Sigmoid colon (tissue), 7 donors: ENCODE data around the gene MEDAG. TPM values are rescaled to one million over a fixed set of nuclear protein-coding genes. Genes with fewer than 3 reads are reported as not detected.
A peak's percentile ranks its signal among the peaks of the same experiment; 100 is the strongest.

Source experiments
- DNase-seq: peaks from one replicate; pipeline ENCODE4 v3.0.0-alpha.2; 2019
- H3K27ac ChIP-seq, 4 donors: fragments of 200-600 bp; sonication (generic); one replicate each; pipeline ENCODE4 v1.5.1; 2016 to 2019; ENCODE audit warnings: mild to moderate bottlenecking in 1 of 4
- H3K27me3 ChIP-seq, 3 donors: fragments of 200-600 bp; sonication (generic); one replicate each; pipeline ENCODE4 v1.5.1; 2019; ENCODE audit warnings: mild to moderate bottlenecking in 1 of 3
- H3K36me3 ChIP-seq, 4 donors: fragments of 200-600 bp; sonication (generic); one replicate each; pipeline ENCODE4 v1.5.1; 2016 to 2019
- H3K4me1 ChIP-seq, 4 donors: fragments of 200-600 bp; sonication (generic); one replicate each; pipeline ENCODE4 v1.5.1; 2017 to 2019
- H3K4me3 ChIP-seq, 4 donors: fragments of 200-600 bp; sonication (generic); one replicate each; pipeline ENCODE4 v1.5.1; 2017 to 2019; ENCODE audit warnings: mild to moderate bottlenecking in 2 of 4, moderate library complexity in 1 of 4
- H3K9me3 ChIP-seq, 4 donors: fragments of 200-600 bp in 3 of 4; sonication (generic) in 3 of 4; one replicate each; pipeline versions ENCODE4 v1.5.1 to v1.6.1; 2013 to 2019
- EP300 ChIP-seq, 4 donors: sonication (generic); formaldehyde crosslinking; IDR thresholded peaks; one replicate each; pipeline ENCODE4 v1.6.1; 2017; ENCODE audit warnings: antibody characterized with exemption in 4 of 4
- POLR2A ChIP-seq, 2 donors: fragments of 450-650 bp; IDR thresholded peaks; one replicate each; pipeline ENCODE4 v1.6.1; 2016; ENCODE audit warnings: antibody characterized with exemption in 2 of 2, mild to moderate bottlenecking in 2 of 2, moderate library complexity in 2 of 2
- POLR2AphosphoS5 ChIP-seq, 4 donors: sonication (generic); formaldehyde crosslinking; IDR thresholded peaks; one replicate each; pipeline ENCODE4 v1.6.1; 2017; ENCODE audit warnings: antibody characterized with exemption in 4 of 4
- WGBS, 2 donors: extraction: QIAGEN DNeasy Blood & Tissue Kit; methylation state at CpG; one replicate each; pipeline ENCODE4 v1.1.7; 2013; 5-methylcytosine and 5-hydroxymethylcytosine counted together
- intact Hi-C: fragments of 100-400 bp; cut with DNase I; formaldehyde crosslinking; loops from one replicate; pipeline ENCODE4 v1.15.1; 2023
- polyA plus RNA-seq, 3 donors: library from polyadenylated mRNA; stranded (reverse); fragments of 200-250 nt; gene quantifications; one replicate each; pipeline ENCODE4 v1.2.3, GENCODE V29; 2013
- total RNA-seq, 4 donors: library from RNA; depleted of rRNA; stranded (reverse); fragments of >200 nt; gene quantifications; one replicate each; pipeline ENCODE4 v1.1.0, GENCODE V29; 2016
- TF ChIP-seq, protein P1 (sequence below), 4 experiments: fragments of 450-650 bp in 3 of 4; fragments of 200-600 bp in 1 of 4; IDR thresholded peaks; one replicate each; pipeline ENCODE4 v1.5.1; 2016 to 2019; ENCODE audit warnings: antibody characterized with exemption in 4 of 4, mild to moderate bottlenecking in 3 of 4, moderate library complexity in 2 of 4
- donor health status: healthy with polysubstance abuse.
- donor health status: Bipolar disorder and iron deficiency.
- donor health status: healthy.

MEDAG gene
- total and polyA plus RNA-seq, 7 donors: 1.4 to 42.1 (median 16.3) TPM

DNA sequence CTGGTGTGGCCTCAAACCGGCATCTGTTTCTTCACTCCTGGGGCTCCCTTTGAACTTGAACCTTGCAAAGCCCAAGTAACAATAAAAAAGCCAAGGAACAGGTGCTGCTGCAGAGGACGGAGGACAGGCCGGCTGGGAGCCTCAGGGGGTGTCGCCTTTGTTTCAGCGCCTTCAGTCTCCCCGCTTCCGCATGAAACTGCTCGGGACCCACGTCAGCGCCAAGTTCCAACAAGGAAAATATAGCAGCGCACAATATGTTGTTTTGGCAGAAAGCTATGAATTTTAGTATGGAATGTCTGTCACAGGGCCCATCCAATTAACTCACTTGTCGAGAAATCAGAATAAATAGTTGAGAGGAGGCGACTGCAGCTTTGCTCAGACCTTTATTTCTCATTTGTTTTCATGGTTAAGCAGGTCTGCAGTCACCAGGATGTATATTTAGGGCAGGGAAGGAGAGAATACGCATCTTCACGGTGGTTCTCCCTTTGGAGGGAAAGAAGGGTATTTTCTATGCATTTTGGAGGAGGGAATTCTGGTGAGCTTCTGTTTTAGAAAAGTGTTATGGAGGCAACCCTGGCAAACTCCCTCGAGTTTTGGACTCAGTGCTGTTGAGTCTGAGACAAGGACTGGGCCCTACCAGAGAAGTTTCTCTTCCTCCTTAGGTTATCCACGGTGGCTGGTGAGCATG is 34.3 kb upstream of the MEDAG start:
- H3K9me3 ChIP-seq: no peaks in the 10 kb centered on the region

DNA sequence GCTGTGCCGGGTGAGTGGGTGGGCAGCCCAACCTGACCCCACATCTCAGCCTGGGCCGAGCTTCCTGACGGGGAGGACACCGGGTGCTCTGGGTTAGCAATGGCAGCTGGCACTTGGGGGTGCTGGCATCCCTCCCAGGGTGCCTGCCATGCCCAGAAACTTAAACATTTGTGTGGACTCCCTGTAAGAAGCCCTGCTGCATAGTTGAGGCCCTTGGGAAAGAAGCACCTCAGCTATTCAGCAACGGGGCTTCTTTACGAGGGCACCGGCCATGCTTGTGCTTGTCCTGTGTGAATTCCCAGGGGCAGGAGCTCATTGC is 33.8 kb upstream of the MEDAG start:
- Histone ChIP-seq H3K27ac (peak overlapping the region; percentile 41 to 87 (median 72)), H3K27me3 (no peaks in the 10 kb centered on the region), H3K36me3 (no peaks in the 10 kb centered on the region), H3K9me3 (no peaks in the 10 kb centered on the region), H3K4me1 (peaks cover 0 to 61% (median 40%) of the 10 kb centered on the region in 4 donors), H3K4me3 (no peak overlapping the region)
- WGBS, 2 donors: 83 to 88% methylated on average over 7 of the region's 7 CpGs
- TF ChIP-seq POLR2A (IDR thresholded peaks at IDR 0.05) (no peak), EP300 (IDR thresholded peaks at IDR 0.05) (no peak), POLR2AphosphoS5 (IDR thresholded peaks at IDR 0.05) (no peak)
- TF ChIP-seq, protein P1, sequence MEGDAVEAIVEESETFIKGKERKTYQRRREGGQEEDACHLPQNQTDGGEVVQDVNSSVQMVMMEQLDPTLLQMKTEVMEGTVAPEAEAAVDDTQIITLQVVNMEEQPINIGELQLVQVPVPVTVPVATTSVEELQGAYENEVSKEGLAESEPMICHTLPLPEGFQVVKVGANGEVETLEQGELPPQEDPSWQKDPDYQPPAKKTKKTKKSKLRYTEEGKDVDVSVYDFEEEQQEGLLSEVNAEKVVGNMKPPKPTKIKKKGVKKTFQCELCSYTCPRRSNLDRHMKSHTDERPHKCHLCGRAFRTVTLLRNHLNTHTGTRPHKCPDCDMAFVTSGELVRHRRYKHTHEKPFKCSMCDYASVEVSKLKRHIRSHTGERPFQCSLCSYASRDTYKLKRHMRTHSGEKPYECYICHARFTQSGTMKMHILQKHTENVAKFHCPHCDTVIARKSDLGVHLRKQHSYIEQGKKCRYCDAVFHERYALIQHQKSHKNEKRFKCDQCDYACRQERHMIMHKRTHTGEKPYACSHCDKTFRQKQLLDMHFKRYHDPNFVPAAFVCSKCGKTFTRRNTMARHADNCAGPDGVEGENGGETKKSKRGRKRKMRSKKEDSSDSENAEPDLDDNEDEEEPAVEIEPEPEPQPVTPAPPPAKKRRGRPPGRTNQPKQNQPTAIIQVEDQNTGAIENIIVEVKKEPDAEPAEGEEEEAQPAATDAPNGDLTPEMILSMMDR (IDR thresholded peaks at IDR 0.05): no peak
- DNase-seq: no peak
- intact Hi-C loops: loop anchor here (10.0 kb wide), 1 partner anchor 293 kb away; the partner anchor contains the start of gene HSPH1

More for the DNA sequence above, 34.3 kb upstream of the MEDAG start:
- no peaks in the 10 kb centered on the region for H3K36me3 ChIP-seq
- no peak overlapping the region for H3K4me3 ChIP-seq
- intact Hi-C loops: loop anchor here (10.0 kb wide), 1 partner anchor 293 kb away; the partner anchor contains the start of gene HSPH1
- 87 to 92% methylated on average over 17 of the region's 17 CpGs for WGBS, 2 donors
- TF ChIP-seq EP300 (IDR thresholded peaks at IDR 0.05): no peak
- TF ChIP-seq, protein P1 (IDR thresholded peaks at IDR 0.05): no peak
- no peak for TF ChIP-seq POLR2AphosphoS5 (IDR thresholded peaks at IDR 0.05)
- no peak for TF ChIP-seq POLR2A (IDR thresholded peaks at IDR 0.05)
- H3K27ac ChIP-seq: peak overlapping the region; percentile 70 to 87 (median 84)
- no peaks in the 10 kb centered on the region for H3K27me3 ChIP-seq
- DNase-seq: no peak
- peaks cover 0 to 66% (median 40%) of the 10 kb centered on the region in 4 donors for H3K4me1 ChIP-seq

DNA sequence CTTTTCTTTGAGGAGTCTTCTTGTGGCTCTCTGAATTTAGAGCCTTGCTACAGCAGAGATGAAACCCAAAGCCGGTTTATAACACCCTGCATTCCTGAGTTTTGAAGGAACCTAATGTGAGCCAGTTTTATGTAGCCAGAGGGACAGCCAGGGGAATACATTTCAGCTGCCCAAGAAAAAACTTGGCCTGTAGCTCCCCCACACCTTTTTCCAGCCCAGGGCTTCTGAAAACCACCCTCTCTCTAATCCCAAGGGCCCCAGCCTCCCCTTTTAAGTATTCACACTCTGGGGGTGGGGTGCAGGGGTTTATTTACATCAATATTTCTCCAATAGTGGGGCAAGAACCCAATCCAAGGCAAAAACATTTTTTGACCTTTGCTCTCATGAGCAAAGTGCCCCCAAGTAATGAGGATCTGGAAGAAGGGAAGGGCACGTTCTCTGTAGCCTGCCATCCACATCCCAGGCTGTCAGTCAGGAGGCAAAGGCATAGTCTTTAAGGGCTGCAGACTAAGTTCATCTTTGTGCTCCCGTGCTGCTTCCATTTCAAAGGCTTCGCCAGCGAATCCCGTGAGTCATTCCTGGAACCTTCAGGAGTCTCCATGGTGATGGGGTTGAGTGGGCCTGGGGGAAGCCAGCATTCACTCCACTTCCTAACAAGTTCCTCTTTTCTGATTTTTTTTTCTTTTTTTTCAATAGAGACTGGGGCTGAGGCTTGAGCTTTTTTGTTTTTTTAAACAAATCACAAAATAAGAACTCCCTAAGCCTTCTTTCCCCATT is 33.2 kb upstream of the MEDAG start:
- Histone ChIP-seq H3K27me3 (no peaks in the 10 kb centered on the region), H3K36me3 (no peaks in the 10 kb centered on the region), H3K27ac (peak overlapping the region; percentile 41 to 87 (median 72)), H3K4me1 (peaks cover 0 to 58% (median 40%) of the 10 kb centered on the region in 4 donors), H3K9me3 (no peaks in the 10 kb centered on the region), H3K4me3 (no peak overlapping the region)
- TF ChIP-seq POLR2A (IDR thresholded peaks at IDR 0.05) (no peak), POLR2AphosphoS5 (IDR thresholded peaks at IDR 0.05) (peak in 1 of 4 donors; percentile 63), EP300 (IDR thresholded peaks at IDR 0.05) (no peak)
- TF ChIP-seq, protein P1 (IDR thresholded peaks at IDR 0.05): no peak
- peak; percentile 85 for DNase-seq
- 40 to 70% methylated on average over 6 of the region's 6 CpGs for whole genome bisulfite sequencing, 2 donors
- intact Hi-C loops: loop anchor here (10.0 kb wide), 1 partner anchor 292 kb away; the partner anchor contains the start of gene HSPH1

DNA sequence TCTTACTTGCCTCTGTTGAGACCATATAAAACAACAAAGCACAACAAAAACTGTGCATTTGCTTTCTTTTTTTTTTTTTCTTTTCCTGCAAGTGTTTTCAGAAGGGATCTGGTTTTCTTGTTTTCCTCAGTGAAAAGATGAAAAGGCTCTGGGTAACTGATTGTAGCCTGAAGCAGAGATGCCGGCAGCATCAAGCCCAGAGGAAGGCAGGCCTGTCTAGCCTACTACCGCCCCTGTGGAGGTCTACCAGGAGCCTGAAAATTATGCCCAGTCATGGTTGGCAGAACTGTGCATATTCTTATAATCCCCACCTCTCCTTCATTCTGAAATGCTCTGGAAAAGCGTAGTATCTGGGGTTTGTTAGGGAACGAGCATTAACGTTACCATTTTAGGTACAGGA is 32.6 kb upstream of the MEDAG start:
- Histone ChIP-seq H3K27me3 (no peaks in the 10 kb centered on the region), H3K27ac (peak overlapping the region in 3 of 4 donors; percentile 57 to 87 (median 86)), H3K9me3 (no peaks in the 10 kb centered on the region), H3K4me1 (peaks cover 0 to 55% (median 38%) of the 10 kb centered on the region in 4 donors), H3K4me3 (no peak overlapping the region), H3K36me3 (no peaks in the 10 kb centered on the region)
- no peak for DNase-seq
- 75 to 94% methylated on average over 5 of the region's 5 CpGs for WGBS, 2 donors
- intact Hi-C loops: loop anchor here (10.0 kb wide), 1 partner anchor 291 kb away; the partner anchor contains the start of gene HSPH1
- no peak for TF ChIP-seq POLR2A (IDR thresholded peaks at IDR 0.05)
- TF ChIP-seq EP300 (IDR thresholded peaks at IDR 0.05): no peak

DNA sequence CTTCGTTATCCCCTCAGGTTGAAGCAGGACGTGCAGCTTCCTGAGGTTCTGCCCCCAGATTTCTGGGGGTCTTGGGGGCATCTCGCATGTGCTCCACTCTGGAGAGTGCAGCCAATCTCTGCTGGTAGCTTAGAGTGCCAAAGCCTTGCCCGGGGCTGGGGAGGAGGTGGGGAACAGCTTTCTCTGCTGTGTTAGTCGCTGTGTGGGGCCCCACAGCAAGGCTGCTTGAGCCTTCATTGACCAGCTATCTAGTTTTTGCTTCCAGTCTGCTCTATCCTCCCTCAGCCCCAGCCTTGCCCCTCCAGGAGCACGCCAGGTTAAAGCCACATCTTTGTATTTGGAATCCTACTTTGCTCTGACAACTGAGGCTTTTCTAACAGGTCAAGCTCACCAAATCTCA is 32.0 kb upstream of the MEDAG start:
- H3K4me1 ChIP-seq: peaks cover 0 to 48% (median 32%) of the 10 kb centered on the region in 4 donors
- intact Hi-C loops: loop anchor here (10.0 kb wide), 1 partner anchor 291 kb away; the partner anchor contains the start of gene HSPH1

More for the DNA sequence above, 32.0 kb upstream of the MEDAG start:
- Histone ChIP-seq H3K4me3 (no peak overlapping the region), H3K36me3 (no peaks in the 10 kb centered on the region), H3K27me3 (no peaks in the 10 kb centered on the region), H3K9me3 (no peaks in the 10 kb centered on the region), H3K27ac (peak overlapping the region in 2 of 4 donors; percentile 41 to 87)
- 84% methylated on average over 6 of the region's 6 CpGs for WGBS, 2 donors
- no peak for DNase-seq
- TF ChIP-seq, protein P1 (IDR thresholded peaks at IDR 0.05): no peak
- TF ChIP-seq POLR2A (IDR thresholded peaks at IDR 0.05) (no peak), POLR2AphosphoS5 (IDR thresholded peaks at IDR 0.05) (no peak), EP300 (IDR thresholded peaks at IDR 0.05) (no peak)
